Uterus (tissue), 4 donors: ENCODE results near the gene TRAK2. TPM values are rescaled to one million over a fixed set of nuclear protein-coding genes. Genes with fewer than 3 reads are reported as not detected.

Experiments used
- DNase-seq, 2 donors: peaks; one replicate each; pipeline ENCODE4 v3.0.0-alpha.2; 2019 to 2020
- H3K27ac ChIP-seq, 2 donors: fragments of 200-600 bp; sonication (generic); 1 replicate in 1 of 2; 2 replicates in 1 of 2; pipeline ENCODE4 v1.5.1; 2016 to 2018
- H3K27me3 ChIP-seq, 2 donors: fragments of 200-600 bp; sonication (generic); one replicate each; pipeline ENCODE4 v1.5.1; 2018 to 2019; ENCODE audit warnings: control low read depth in 1 of 2
- H3K36me3 ChIP-seq, 2 donors: fragments of 200-600 bp; sonication (generic); one replicate each; pipeline ENCODE4 v1.5.1; 2019; ENCODE audit warnings: control low read depth in 1 of 2
- H3K4me1 ChIP-seq, 2 donors: fragments of 200-600 bp; sonication (generic); one replicate each; pipeline ENCODE4 v1.5.1; 2018 to 2019; ENCODE audit warnings: control low read depth in 1 of 2
- H3K4me3 ChIP-seq, 2 donors: fragments of 200-600 bp; sonication (generic); 1 replicate in 1 of 2; 2 replicates in 1 of 2; pipeline ENCODE4 v1.5.1; 2018 to 2019; ENCODE audit warnings: mild to moderate bottlenecking in 1 of 2
- H3K9me3 ChIP-seq, 2 donors: fragments of 200-600 bp; sonication (generic); one replicate each; pipeline ENCODE4 v1.5.1; 2019; ENCODE audit warnings: control low read depth in 1 of 2
- POLR2A ChIP-seq, 2 donors: fragments of 450-650 bp; IDR thresholded peaks; one replicate each; pipeline ENCODE4 v1.6.1; 2016; ENCODE audit warnings: antibody characterized with exemption in 2 of 2, mild to moderate bottlenecking in 1 of 2, moderate library complexity in 1 of 2
- intact Hi-C: fragments of 100-400 bp; cut with DNase I; formaldehyde crosslinking; loops from one replicate; pipeline ENCODE4 v1.15.1; 2023; ENCODE audit warnings: low total_unique reads
- total RNA-seq, 4 donors: library from RNA; depleted of rRNA in 3 of 4; stranded (reverse); fragments of >200 nt in 3 of 4; gene quantifications; one replicate each; pipeline versions ENCODE4 v1.1.0 to v1.2.4, GENCODE V29; 2014 to 2023
- TF ChIP-seq, protein P1 (sequence below), 4 experiments: fragments of 200-600 bp in 2 of 4; fragments of 450-650 bp in 2 of 4; sonication (generic) in 2 of 4; IDR thresholded peaks; one replicate each; pipeline ENCODE4 v1.5.1; 2016 to 2019; ENCODE audit warnings: antibody characterized with exemption in 4 of 4, mild to moderate bottlenecking in 2 of 4, moderate library complexity in 1 of 4
- donor health status: DM: yes; HTN: yes; CAD: no.

Gene TRAK2
- total RNA-seq, 4 donors from 2014 or later, result 31.8 to 54.9 (median 38.2) TPM

DNA sequence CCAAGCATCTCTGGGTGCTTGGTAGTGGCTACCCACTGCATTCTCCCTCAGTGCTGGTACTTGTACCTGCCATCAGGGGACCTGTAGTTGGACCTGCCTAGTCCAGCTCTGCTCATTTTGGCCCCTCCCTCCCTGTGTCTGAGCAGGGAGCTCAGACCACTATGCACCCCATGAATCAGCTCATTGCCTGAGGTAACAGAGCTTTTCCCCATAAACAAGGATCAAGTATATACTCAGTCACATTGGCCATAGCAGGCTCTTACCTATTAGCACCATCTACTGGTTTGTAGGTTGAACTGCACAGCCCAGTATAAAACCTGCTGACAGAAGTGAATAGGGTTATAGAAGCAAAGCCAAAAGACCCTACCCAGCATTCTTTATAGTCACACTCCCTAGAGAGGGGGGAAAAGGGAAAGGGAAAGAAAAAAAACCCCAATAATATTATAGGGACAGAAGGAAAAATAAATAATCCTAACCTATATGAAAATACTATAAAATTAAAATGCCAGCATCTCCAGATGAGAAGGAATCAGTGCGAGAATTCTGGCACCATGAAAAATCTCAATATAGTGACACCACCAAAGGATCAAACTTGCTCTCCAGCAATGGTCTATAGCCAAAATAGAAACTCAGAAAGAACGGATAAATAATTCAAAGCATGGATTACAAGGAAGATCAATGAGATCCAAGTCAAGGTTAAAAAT is 87.2 kb downstream of the TRAK2 start:
- no peaks in the 10 kb centered on the region for H3K36me3 ChIP-seq
- no peaks in the 10 kb centered on the region for H3K9me3 ChIP-seq
- no peak overlapping the region for H3K4me3 ChIP-seq
- no peak for DNase-seq
- TF ChIP-seq, protein P1, sequence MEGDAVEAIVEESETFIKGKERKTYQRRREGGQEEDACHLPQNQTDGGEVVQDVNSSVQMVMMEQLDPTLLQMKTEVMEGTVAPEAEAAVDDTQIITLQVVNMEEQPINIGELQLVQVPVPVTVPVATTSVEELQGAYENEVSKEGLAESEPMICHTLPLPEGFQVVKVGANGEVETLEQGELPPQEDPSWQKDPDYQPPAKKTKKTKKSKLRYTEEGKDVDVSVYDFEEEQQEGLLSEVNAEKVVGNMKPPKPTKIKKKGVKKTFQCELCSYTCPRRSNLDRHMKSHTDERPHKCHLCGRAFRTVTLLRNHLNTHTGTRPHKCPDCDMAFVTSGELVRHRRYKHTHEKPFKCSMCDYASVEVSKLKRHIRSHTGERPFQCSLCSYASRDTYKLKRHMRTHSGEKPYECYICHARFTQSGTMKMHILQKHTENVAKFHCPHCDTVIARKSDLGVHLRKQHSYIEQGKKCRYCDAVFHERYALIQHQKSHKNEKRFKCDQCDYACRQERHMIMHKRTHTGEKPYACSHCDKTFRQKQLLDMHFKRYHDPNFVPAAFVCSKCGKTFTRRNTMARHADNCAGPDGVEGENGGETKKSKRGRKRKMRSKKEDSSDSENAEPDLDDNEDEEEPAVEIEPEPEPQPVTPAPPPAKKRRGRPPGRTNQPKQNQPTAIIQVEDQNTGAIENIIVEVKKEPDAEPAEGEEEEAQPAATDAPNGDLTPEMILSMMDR (IDR thresholded peaks at IDR 0.05), result peak; percentile 44 to 72 (median 62)
- TF ChIP-seq POLR2A (IDR thresholded peaks at IDR 0.05), result no peak
- no peaks in the 10 kb centered on the region for H3K4me1 ChIP-seq
- no peaks in the 10 kb centered on the region for H3K27me3 ChIP-seq
- intact Hi-C loops, result no loop called here
- no peak overlapping the region for H3K27ac ChIP-seq

- Histone ChIP-seq H3K27me3 (no peaks in the 10 kb centered on the region), H3K36me3 (no peaks in the 10 kb centered on the region), H3K4me1 (no peaks in the 10 kb centered on the region), H3K9me3 (no peaks in the 10 kb centered on the region), H3K4me3 (no peak overlapping the region), H3K27ac (no peak overlapping the region)
- no peak for TF ChIP-seq POLR2A (IDR thresholded peaks at IDR 0.05)
- TF ChIP-seq, protein P1 (IDR thresholded peaks at IDR 0.05), result no peak
- no peak for DNase-seq
- intact Hi-C loops, result no loop called here
Measured at GRCh38 chr2:201362396-201362795, 88.9 kb downstream of the TRAK2 start.

- no peaks in the 10 kb centered on the region for H3K36me3 ChIP-seq
- DNase-seq, result no peak
- no peak for TF ChIP-seq POLR2A (IDR thresholded peaks at IDR 0.05)
- TF ChIP-seq, protein P1 (IDR thresholded peaks at IDR 0.05), result no peak
- no peaks in the 10 kb centered on the region for H3K27me3 ChIP-seq
- no peak overlapping the region for H3K4me3 ChIP-seq
- no peaks in the 10 kb centered on the region for H3K9me3 ChIP-seq
- intact Hi-C loops, result no loop called here
- no peaks in the 10 kb centered on the region for H3K4me1 ChIP-seq
- H3K27ac ChIP-seq, result no peak overlapping the region
Measured at GRCh38 chr2:201361078-201361733, 90.1 kb downstream of the TRAK2 start.

GRCh38 chr2:201360256-201360655 is 91.0 kb downstream of the TRAK2 start:
- Histone ChIP-seq H3K4me1 (no peaks in the 10 kb centered on the region), H3K27me3 (no peaks in the 10 kb centered on the region), H3K27ac (no peak overlapping the region), H3K4me3 (no peak overlapping the region), H3K9me3 (no peaks in the 10 kb centered on the region), H3K36me3 (no peaks in the 10 kb centered on the region)
- no peak for TF ChIP-seq POLR2A (IDR thresholded peaks at IDR 0.05)
- TF ChIP-seq, protein P1 (IDR thresholded peaks at IDR 0.05), result no peak
- DNase-seq, result no peak
- intact Hi-C loops, result no loop called here

GRCh38 chr2:201358684-201359083 is 92.6 kb downstream of the TRAK2 start:
- Histone ChIP-seq H3K9me3 (no peaks in the 10 kb centered on the region), H3K4me3 (no peak overlapping the region), H3K4me1 (no peaks in the 10 kb centered on the region), H3K27ac (no peak overlapping the region), H3K27me3 (no peaks in the 10 kb centered on the region), H3K36me3 (no peaks in the 10 kb centered on the region)
- intact Hi-C loops, result no loop called here
- no peak for DNase-seq
- TF ChIP-seq POLR2A (IDR thresholded peaks at IDR 0.05), result no peak
- TF ChIP-seq, protein P1 (IDR thresholded peaks at IDR 0.05), result no peak
